GM20431 (cell line): Measurements from ENCODE around the gene TTC7B.

Source experiments
- in situ Hi-C: fragments of 300-500 bp; cut with MseI, MboI; formaldehyde crosslinking; loops from one replicate; pipeline ENCODE4 v1.15.0; 2020; ENCODE audit warnings: low sequenced_read_pairs; ENCODE audit not compliant: unreplicated experiment

Gene TTC7B

DNA sequence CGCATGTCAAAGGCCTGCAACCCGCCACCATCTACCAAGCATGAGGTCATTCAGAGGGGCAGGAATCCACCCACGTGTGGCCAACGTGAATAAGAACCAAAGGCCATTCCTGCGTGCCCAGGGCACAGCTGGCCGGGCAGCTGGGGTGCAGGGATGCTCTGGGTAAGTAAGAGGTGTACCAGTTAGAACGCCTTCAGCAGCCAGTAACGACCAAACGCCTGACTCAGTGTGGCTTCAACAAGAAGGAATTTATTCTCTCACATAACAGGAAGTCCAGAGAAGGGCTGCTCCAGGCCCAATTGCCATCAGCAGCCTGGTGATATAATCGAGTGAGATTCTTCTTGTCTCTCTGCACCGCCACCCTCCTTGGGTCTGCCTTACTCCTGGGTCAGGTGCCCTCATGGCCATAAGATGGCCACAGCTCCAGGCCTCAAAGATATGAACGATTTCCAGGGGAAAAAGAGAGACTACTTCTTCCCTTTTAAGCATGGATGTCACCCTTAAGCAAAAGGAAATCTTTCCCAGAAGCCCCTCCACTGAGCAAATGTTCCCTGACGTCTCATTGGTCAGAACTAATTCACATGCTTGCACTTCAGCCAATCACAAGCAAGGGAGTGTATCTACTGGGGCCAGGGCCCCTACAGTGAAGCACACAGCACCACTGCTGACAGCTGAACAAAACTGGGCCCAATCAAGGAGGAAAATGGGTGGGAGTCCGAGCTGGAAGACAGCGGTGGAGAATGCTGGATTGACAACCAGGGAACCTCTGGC lies 7.3 kb downstream of the TTC7B start:
- in situ Hi-C loops, result no loop called here

DNA sequence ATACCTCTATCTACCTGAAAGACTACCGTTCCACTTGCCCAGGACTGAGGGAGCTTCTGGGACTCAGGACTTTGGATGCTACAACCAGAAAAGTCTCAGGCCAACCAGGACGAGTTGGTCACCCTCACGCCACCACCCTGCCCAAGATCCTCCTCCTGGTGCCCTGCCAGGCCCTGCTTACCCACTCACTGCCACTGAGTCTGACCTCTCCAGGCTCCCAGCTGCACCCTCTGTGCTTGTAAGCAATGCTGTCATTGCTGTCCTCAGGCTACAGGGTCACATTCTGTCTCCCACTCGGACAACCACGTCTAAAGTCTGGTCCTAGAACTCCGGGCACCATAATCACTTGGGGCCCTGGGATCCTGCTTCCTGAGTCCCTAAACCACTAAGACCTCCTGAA lies 9.2 kb downstream of the TTC7B start:
- in situ Hi-C loops, result no loop called here

DNA sequence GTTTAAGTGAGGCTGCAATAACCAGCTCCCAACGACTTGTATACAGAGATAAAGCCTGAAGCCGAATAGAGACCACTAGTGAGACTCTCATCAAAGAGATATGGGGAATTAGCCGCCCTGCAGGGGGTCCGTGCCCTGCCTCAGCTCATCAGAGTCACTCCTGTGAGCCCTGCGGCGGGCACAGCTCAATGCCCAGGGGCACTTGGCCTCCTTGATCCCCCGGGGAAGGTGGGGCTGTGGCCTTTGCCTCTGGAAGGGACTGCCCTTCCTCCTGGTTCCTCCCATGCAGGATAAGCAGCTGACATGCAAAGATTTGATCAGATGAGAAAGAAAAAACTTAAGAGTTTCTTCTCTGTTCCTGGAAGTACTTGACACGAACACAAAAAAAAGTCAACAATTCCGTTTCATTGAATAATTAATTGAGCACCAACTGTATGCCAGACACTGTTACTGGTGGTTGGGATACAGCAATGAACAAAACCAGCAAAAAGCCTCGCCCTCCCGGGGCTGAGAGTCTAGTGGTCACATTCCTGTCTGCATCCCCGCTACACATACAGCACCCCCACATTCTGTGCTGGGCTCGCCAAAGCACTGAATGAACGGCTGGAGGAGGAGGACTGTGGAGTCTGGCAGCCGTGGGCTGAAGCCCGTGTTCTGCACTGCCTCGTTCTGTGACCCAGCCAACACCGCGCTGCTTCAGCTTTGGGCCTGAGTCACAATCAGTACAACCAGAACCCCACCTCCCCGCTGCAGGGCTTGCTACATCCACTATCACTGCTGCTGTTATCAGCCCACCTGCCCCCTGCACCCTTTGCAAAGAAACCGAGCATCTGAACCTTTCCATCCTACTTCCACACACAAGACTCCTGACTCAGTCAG lies 10.3 kb downstream of the TTC7B start:
- in situ Hi-C loops, result no loop called here

DNA sequence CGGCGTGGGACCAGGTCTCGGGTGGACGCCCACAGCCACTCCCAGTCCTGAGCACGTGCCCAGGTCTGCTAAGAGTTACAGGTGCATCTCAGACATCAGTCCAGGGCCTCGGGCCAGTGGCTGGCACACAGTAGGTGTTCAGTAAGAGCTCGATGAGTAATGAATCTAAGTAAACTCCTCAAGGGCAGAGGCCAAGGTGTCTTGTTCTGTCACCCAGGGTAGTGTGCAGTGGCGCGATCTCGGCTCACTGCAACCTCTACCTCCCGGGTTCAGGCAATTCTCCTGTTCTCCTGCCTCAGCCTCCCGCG lies 11.2 kb downstream of the TTC7B start:
- in situ Hi-C loops, result no loop called here

DNA sequence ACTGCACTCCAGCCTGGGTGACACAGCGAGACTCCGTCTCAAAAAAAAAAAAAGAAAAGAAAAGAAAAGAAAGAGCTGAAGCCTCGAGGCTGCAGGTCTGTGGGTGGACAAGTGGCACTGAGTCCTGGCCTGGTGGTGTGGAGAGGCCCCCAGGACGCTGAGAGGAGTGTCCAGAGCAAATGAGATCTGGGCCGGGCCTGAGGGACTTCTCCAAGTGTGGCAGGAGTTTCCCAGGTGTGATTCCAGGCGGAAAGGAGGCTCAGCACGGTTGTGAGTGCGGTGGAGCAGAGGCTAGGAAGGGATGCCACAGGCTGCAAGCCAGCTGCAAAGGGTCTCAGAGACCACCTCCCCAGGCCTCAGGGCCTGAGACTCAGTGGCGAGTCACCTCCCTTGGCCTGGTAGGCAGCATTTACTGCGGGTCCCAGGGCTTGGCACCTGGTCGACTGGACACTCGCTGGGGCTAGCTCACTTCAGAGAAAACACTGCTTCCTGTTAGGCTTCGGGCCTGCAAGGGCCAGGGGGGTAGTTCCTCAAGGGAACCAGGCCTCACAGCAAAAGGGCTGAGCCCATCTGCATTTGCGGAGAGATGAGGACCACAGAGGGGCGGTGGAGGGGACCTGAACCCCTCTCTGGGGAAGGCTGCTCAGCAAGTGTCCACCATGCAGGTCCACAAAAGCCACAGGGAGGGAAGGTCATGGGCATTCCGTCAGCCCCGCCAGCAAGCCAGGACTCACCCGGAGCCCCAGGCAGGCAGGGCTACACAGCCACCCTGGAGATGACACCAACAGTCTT lies 11.7 kb downstream of the TTC7B start:
- in situ Hi-C loops, result no loop called here

DNA sequence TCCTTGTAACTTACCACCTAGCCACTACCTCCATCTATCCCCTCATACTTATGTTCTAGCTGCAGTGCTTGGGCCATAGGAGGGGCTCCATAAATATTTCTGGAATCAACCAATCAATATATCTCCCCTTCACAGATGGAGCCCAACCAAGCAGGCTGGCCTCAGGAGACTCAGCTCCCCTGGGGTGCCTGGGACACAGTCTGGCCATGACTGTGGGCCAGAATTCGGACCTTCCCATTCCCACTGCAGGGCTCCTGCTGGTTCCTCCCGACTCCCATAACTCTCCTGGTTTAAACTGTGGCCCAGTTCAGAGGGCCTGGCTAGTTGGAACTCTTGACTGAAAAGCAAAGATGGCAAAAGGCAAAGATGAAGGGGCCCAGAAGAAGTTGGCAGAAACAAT lies 13.0 kb downstream of the TTC7B start:
- in situ Hi-C loops, result no loop called here

DNA sequence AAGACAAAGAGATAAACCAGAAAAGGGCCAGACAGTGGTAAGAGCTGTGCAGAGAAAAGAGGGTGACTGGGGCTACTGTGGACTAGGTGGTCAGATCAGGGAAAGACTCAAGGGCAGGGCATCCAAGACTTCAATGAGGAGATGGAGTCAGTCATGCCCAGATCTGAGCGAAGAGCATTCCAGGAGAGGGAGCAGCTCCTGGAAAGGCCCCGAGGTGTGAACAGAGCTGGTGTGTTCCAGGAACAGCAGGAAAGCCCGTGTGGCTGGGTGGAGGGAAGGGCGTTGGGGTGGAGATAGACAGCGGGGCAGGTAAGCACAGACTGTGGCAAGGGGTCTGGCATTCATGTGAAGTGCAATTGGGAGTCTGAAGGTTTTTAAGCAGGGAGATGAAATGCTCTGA lies 16.8 kb downstream of the TTC7B start:
- in situ Hi-C loops, result no loop called here

DNA sequence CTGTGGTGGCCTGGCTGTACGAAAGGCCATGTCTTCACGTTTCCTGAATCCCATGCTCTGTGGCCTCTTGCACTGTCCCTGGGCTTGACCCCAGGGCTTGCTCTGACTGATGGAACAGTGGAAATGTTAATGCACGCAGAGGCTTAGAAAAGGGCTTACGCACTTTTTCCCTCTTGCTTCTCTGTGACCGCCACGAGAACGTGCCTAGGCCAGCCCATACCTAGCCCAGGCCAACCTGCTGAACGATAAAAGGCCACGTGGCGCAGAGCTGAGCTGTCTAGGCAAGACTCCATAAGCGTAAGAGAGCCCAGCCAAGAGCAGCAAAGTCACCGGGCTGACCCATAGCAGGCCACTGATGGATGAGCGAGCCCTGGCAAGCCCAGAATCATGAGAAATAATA lies 18.3 kb downstream of the TTC7B start:
- in situ Hi-C loops, result no loop called here

DNA sequence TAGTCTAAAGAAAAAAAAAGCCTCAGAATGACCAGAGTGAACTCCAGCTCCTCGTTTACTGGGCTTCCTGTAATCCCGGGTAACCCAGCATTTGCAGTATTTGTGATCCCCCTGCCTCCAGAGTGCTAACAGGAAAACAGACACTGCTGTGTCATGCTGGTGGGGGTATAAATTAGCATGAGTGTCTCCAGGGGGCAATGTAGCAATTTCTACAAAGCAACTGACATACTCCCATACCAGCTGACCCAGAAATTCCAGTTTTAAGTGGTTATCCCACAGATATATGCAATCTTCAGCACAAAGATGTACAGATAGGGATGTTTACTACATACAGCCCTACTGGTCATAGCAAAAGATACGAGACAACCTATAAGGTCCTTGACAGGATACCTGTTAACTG lies 18.8 kb downstream of the TTC7B start:
- in situ Hi-C loops, result no loop called here

DNA sequence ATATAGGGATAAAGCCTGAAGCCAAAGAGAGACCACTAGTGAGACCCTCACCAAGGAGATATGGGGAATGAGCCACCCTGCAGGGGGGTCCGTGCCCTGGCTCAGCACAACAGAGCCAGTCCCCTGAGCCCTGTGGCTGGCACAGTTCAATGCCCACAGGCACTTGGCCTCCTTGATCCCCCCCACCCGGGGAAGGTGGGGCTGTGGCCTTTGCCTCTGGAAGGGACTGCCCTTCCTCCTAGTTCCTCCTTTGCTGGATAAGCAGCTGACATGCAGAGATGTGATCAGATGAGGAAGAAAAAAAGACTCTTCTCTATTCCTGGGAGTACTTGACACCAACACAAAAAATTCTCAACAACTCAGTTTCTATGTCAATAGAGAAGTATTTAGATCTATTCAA lies 19.9 kb downstream of the TTC7B start:
- in situ Hi-C loops, result no loop called here

DNA sequence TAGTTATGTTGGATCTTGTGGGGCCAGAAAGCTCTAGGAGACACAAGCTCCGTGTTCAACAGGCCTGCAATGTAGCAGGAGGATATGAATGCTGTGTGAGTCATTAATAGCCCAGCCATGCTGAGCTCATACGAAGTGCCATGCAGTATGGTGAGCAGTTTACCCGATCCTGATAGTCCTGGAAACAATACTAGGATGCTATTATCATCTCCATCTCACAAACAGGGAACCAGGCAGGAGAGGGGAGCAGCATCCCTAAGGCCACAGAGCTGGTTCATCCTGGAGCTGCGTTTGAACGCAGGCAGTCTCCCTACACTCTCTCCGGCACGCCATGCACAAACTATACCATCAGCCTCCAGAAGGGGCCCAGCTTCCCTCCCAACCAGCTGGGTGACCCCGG lies 20.5 kb downstream of the TTC7B start:
- in situ Hi-C loops, result no loop called here

DNA sequence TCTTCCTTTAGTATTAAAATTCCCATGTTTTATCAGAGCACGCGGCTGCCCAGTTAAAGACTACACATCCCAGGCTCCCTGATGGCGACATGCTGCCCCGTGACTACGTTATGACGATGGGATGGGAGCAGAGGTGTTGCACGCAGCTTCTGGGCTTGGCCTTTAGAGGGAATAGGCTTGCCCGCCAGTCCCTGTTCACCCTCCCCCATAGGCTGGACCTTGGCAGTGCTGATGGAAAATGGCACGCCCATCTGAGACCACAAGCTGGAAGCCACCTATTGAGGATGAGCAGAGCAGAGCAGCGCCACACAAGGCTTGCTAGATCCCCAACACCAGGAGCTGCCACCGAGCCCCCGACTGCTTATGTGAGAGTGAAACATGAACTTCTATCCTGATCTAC lies 24.7 kb downstream of the TTC7B start:
- in situ Hi-C loops, result no loop called here

DNA sequence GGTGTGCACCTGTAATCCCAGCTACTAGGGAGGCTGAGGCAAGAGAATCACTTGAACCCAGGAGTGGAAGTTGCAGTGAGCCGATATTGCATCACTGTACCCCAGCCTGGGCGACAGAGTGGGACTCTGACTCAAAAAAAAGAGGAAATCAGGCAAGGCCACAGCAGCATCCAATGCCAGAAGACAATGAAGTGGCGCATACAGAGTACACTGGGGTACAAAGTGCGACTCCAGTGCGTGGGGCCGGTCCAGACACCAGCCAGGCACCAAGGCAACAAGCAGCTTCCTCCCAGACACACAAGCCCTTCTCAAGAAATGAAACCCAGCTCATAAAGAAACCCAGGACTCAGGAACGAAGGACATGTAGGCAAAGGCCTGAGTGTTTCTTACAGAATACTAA lies 28.2 kb downstream of the TTC7B start:
- in situ Hi-C loops, result no loop called here

DNA sequence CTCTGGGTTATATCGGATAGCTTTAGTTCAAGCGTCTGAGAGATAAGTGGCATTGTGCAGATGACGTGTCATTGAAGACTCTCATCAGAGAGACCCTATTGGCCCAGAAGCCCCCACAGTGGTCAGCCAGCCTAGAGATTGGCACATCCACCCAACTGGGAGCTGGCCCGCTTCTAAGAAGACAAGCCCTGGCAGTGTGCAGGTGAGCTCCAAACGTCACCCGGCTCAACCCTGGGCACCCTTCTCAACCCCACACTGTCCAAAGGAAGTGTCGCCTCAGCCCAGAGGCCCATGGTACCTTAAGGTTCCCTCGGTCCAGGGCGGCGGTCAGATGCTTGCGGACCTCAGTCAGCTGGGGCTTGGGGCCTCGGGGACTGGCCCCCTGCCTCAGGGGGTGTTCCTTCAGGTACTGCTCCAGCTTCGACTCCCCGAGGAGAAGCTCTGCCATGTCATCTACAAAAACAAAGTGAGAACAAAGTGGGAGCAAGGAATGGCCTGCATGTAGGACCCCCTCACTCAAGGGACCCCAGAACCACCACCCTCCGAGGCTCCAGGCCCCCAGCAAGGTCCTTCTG lies 30.3 kb downstream of the TTC7B start:
- in situ Hi-C loops, result no loop called here

DNA sequence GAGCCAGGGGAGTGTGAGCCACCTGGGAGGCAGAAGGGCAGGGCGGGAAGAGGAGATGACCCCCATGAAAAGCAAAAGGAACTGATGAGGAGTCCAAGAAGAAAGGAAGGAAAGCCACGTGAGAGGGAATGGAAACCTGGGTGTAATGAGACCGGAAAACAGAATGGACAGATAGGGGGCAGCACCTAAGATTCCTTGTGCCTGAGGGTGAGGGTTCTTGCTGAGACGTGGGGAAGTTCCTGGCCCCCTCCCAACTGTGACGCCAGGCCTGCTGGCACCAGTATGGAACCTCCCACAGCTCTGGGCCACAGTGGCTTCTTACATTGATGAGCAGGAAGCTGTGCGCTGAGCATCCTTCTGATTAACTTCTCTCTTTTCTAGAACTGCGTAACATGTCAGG lies 30.8 kb downstream of the TTC7B start:
- in situ Hi-C loops, result no loop called here

DNA sequence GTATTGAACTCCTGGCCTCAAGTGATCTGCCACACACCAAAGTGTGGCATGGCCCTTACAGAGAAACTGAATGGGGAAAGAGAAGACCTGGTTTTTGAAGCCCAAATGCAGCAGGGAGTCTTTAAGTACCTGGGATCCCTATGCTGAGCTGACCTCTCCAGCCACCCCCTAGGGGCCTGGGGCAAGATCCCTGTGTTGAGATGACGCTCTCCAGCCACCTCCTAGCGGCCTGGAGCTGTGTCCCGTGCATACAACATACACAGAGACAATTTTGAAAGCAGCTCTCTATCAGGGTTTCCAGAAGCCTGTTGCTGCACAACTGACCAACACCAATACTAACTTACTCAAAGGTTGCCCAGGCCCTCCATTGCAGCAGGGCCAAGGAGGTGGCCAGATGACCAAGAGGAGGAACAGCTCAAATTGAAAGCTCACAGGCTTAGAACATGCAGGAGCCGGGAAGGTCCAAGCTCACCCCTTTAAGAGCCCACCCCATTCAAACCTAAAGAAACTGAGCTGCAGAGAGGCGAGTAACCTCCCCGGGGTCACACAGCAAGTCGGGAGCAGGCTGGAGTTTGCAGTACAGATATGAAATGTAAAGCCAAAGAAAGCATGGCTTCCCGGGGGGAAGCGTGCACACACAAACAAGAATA lies 31.5 kb downstream of the TTC7B start:
- in situ Hi-C loops, result no loop called here

DNA sequence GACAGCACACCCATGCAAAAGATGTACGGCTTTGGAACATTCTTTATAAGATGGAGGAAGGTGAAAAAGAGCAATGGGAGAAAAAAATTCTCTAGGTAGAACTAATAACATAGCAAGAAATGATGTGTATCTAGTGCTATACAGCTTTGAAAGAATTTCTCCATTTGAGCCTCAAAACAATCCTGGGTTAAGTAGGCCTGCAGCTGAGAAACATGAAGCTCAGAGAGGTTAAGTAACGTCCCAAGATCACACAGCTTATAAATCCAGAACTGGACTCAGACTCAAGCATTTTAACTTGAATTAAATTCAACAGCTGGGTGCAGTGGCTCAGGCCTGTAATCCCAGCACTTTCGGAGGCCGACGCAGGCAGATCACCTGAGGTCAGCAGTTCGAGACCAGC lies 32.9 kb downstream of the TTC7B start:
- in situ Hi-C loops, result no loop called here

DNA sequence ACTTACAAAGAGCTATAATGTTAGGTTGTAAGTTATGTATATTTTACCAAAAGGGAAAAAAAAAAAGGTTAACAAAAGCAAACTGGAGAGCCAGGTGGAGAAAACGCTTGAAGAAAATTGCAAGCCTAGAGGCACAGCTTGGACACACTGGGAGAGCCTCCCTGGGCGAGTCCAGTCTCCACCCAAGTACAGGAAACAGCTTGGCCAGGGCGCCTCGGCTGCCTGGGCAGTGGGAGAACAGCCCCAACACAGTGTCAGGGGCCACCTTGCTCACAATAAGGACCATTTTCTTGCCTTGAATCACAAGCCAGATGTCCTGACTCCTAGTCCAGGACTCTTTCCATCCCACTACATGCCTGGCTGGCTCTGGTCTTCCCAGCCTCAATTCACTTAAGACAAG lies 33.3 kb downstream of the TTC7B start:
- in situ Hi-C loops, result no loop called here

DNA sequence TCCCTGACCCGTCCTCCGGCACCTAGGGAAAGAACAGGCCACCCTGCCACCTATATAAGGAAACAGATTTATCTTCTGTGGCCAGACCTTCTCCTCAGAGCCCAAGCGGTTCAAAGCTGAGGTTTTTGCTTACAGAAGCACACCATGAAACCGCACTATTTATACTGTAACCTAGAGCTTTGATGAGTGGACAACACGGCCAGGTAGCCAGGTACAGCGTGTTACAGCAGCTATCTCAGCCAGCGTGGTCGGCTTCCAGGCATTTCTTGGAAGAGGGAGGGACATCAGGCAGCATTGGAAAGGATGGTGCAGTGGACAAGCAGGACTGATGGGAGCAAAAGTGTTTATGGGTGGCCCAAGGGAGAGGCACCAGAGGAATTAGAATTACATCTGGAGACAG lies 34.4 kb downstream of the TTC7B start:
- in situ Hi-C loops, result no loop called here

DNA sequence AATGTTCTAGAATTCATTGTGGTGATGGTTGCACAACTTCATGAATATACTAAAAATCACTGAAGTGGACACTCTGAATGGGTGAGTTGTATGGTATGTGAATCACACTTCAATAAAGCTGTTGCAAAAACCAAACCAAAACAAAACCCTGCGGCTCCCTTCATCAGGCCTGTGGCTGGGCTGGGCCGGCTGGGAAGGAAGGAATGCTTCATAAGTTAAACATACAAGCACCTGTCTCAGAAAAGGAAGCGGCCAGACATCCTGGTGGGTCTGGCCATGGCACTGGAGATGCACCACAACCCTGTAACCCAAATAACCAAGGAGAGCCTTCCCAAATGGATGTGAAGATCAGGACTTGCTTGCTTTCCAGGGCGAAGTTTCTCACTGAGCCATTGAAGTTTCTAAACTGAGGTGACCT lies 34.9 kb downstream of the TTC7B start:
- in situ Hi-C loops, result no loop called here
